HepG2 (cell line): ENCODE measurements around the gene UCN. TPM values are rescaled to one million over a fixed set of nuclear protein-coding genes. Genes with fewer than 3 reads are reported as not detected.

Source experiments
- BCL3 ChIP-seq: sonication (generic); formaldehyde crosslinking; IDR thresholded peaks from 2 replicates; pipeline ENCODE4 v1.5.1; 2020; ENCODE audit warnings: mild to moderate bottlenecking, missing genetic modification reagents, moderate library complexity
- GZF1 ChIP-seq: sonication (generic); formaldehyde crosslinking; IDR thresholded peaks from 2 replicates; pipeline ENCODE4 v1.5.1; 2020; ENCODE audit warnings: mild to moderate bottlenecking, missing genetic modification reagents
- PAX8 ChIP-seq: sonication (generic); formaldehyde crosslinking; IDR thresholded peaks from 2 replicates; pipeline ENCODE4 v1.8.0; 2022; ENCODE audit warnings: mild to moderate bottlenecking, missing genetic modification reagents, borderline replicate concordance
- REPIN1 ChIP-seq: sonication (generic); formaldehyde crosslinking; IDR thresholded peaks from 2 replicates; pipeline ENCODE4 v1.8.0; 2022; ENCODE audit warnings: missing genetic modification reagents, low read depth, mild to moderate bottlenecking, borderline replicate concordance
- SMAD1 ChIP-seq: sonication (generic); formaldehyde crosslinking; IDR thresholded peaks from 2 replicates; pipeline ENCODE4 v1.4.0; 2020; ENCODE audit warnings: missing genetic modification reagents, low read depth, mild to moderate bottlenecking, borderline replicate concordance
- ZMAT5 ChIP-seq: sonication (generic); formaldehyde crosslinking; IDR thresholded peaks from 2 replicates; pipeline ENCODE4 v1.5.0; 2020; ENCODE audit warnings: mild to moderate bottlenecking, low read depth, missing genetic modification reagents, borderline replicate concordance
- ZNF24 ChIP-seq: fragments of 450-650 bp; IDR thresholded peaks from 2 replicates; pipeline ENCODE4 v1.6.1; 2017; ENCODE audit warnings: antibody characterized with exemption, mild to moderate bottlenecking
- ZNF329 ChIP-seq: sonication (generic); formaldehyde crosslinking; IDR thresholded peaks from 2 replicates; pipeline ENCODE4 v1.9.0; 2021; ENCODE audit warnings: low read depth, mild to moderate bottlenecking, missing genetic modification reagents
- ZNF383 ChIP-seq: sonication (generic); formaldehyde crosslinking; IDR thresholded peaks from 2 replicates; pipeline ENCODE4 v1.4.0; 2020; ENCODE audit warnings: missing genetic modification reagents, mild to moderate bottlenecking, borderline replicate concordance
- ZNF446 ChIP-seq: sonication (generic); formaldehyde crosslinking; IDR thresholded peaks from 2 replicates; pipeline ENCODE4 v1.5.0; 2020; ENCODE audit warnings: mild to moderate bottlenecking, missing genetic modification reagents
- ZNF816 ChIP-seq: sonication (generic); formaldehyde crosslinking; IDR thresholded peaks from 2 replicates; pipeline ENCODE4 v1.8.0; 2022; ENCODE audit warnings: missing genetic modification reagents, mild to moderate bottlenecking, borderline replicate concordance
- polyA plus RNA-seq, 8 experiments: library from polyadenylated mRNA; depleted of rRNA in 3 of 8; stranded (reverse) in 7 of 8; unstranded in 1 of 8; fragments of >200 nt; fragmentation: Illumina TruSeq in 4 of 8; extraction: Trizol in 4 of 8; gene quantifications; 2 replicates each; pipeline versions ENCODE4 v1.2.1 to v1.2.3, GENCODE V29; 2011 to 2016; ENCODE audit warnings: low read depth in 4 of 8, missing spikeins in 1 of 8, mixed read lengths in 1 of 8; ENCODE audit not compliant: insufficient read depth in 1 of 8
- total RNA-seq, 5 experiments: library from RNA; depleted of rRNA; stranded (reverse); fragments of >200 nt; fragmentation: Illumina TruSeq; extraction: Trizol; gene quantifications; 2 replicates each; pipeline ENCODE4 v1.2.3, GENCODE V29; 2016; ENCODE audit warnings: low read depth in 1 of 5
- TF ChIP-seq, protein P1 (sequence below): sonication (generic); formaldehyde crosslinking; IDR thresholded peaks from 2 replicates; pipeline ENCODE4 v1.5.1; 2020; ENCODE audit warnings: mild to moderate bottlenecking, missing genetic modification reagents, moderate library complexity
- TF ChIP-seq, protein P2 (sequence below): sonication (generic); formaldehyde crosslinking; IDR thresholded peaks from 2 replicates; pipeline ENCODE4 v1.5.1; 2020; ENCODE audit warnings: mild to moderate bottlenecking, missing genetic modification reagents, borderline replicate concordance
- TF ChIP-seq, protein P3 (sequence below): sonication (generic); formaldehyde crosslinking; conservative IDR thresholded peaks from 2 replicates; pipeline ENCODE4 v1.8.1; 2023; ENCODE audit warnings: missing genetic modification reagents

UCN gene
- total and polyA plus RNA-seq, 2 of the 13 experiments (the other 11 are each of a cell fraction or from before 2014, with no cell fraction given) = 1.2 to 2.3 TPM

- TF ChIP-seq, protein P1, sequence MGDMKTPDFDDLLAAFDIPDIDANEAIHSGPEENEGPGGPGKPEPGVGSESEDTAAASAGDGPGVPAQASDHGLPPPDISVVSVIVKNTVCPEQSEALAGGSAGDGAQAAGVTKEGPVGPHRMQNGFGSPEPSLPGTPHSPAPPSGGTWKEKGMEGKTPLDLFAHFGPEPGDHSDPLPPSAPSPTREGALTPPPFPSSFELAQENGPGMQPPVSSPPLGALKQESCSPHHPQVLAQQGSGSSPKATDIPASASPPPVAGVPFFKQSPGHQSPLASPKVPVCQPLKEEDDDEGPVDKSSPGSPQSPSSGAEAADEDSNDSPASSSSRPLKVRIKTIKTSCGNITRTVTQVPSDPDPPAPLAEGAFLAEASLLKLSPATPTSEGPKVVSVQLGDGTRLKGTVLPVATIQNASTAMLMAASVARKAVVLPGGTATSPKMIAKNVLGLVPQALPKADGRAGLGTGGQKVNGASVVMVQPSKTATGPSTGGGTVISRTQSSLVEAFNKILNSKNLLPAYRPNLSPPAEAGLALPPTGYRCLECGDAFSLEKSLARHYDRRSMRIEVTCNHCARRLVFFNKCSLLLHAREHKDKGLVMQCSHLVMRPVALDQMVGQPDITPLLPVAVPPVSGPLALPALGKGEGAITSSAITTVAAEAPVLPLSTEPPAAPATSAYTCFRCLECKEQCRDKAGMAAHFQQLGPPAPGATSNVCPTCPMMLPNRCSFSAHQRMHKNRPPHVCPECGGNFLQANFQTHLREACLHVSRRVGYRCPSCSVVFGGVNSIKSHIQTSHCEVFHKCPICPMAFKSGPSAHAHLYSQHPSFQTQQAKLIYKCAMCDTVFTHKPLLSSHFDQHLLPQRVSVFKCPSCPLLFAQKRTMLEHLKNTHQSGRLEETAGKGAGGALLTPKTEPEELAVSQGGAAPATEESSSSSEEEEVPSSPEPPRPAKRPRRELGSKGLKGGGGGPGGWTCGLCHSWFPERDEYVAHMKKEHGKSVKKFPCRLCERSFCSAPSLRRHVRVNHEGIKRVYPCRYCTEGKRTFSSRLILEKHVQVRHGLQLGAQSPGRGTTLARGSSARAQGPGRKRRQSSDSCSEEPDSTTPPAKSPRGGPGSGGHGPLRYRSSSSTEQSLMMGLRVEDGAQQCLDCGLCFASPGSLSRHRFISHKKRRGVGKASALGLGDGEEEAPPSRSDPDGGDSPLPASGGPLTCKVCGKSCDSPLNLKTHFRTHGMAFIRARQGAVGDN (CRISPR knock-in tag) = peak; percentile 98
- TF ChIP-seq, protein P2, sequence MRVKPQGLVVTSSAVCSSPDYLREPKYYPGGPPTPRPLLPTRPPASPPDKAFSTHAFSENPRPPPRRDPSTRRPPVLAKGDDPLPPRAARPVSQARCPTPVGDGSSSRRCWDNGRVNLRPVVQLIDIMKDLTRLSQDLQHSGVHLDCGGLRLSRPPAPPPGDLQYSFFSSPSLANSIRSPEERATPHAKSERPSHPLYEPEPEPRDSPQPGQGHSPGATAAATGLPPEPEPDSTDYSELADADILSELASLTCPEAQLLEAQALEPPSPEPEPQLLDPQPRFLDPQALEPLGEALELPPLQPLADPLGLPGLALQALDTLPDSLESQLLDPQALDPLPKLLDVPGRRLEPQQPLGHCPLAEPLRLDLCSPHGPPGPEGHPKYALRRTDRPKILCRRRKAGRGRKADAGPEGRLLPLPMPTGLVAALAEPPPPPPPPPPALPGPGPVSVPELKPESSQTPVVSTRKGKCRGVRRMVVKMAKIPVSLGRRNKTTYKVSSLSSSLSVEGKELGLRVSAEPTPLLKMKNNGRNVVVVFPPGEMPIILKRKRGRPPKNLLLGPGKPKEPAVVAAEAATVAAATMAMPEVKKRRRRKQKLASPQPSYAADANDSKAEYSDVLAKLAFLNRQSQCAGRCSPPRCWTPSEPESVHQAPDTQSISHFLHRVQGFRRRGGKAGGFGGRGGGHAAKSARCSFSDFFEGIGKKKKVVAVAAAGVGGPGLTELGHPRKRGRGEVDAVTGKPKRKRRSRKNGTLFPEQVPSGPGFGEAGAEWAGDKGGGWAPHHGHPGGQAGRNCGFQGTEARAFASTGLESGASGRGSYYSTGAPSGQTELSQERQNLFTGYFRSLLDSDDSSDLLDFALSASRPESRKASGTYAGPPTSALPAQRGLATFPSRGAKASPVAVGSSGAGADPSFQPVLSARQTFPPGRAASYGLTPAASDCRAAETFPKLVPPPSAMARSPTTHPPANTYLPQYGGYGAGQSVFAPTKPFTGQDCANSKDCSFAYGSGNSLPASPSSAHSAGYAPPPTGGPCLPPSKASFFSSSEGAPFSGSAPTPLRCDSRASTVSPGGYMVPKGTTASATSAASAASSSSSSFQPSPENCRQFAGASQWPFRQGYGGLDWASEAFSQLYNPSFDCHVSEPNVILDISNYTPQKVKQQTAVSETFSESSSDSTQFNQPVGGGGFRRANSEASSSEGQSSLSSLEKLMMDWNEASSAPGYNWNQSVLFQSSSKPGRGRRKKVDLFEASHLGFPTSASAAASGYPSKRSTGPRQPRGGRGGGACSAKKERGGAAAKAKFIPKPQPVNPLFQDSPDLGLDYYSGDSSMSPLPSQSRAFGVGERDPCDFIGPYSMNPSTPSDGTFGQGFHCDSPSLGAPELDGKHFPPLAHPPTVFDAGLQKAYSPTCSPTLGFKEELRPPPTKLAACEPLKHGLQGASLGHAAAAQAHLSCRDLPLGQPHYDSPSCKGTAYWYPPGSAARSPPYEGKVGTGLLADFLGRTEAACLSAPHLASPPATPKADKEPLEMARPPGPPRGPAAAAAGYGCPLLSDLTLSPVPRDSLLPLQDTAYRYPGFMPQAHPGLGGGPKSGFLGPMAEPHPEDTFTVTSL (CRISPR knock-in tag) = peak; percentile 41; the same call in 1 of the 2 replicates
- TF ChIP-seq GZF1 (CRISPR knock-in tag) (0 out of 2 replicates have a peak, but pooled peaks have one; percentile 61), SMAD1 (no peak), ZNF816 (peak; percentile 55; the same call in 1 of the 2 replicates), REPIN1 (CRISPR knock-in tag) (peak; percentile 82), ZNF24 (no peak), BCL3 (CRISPR knock-in tag) (peak; percentile 75), ZMAT5 (no peak), ZNF383 (no peak), ZNF329 (peak; percentile 41; the same call in 1 of the 2 replicates), PAX8 (CRISPR knock-in tag) (peak; percentile 99), ZNF446 (CRISPR knock-in tag) (peak; percentile 62; the same call in 1 of the 2 replicates)
- TF ChIP-seq, protein P3, sequence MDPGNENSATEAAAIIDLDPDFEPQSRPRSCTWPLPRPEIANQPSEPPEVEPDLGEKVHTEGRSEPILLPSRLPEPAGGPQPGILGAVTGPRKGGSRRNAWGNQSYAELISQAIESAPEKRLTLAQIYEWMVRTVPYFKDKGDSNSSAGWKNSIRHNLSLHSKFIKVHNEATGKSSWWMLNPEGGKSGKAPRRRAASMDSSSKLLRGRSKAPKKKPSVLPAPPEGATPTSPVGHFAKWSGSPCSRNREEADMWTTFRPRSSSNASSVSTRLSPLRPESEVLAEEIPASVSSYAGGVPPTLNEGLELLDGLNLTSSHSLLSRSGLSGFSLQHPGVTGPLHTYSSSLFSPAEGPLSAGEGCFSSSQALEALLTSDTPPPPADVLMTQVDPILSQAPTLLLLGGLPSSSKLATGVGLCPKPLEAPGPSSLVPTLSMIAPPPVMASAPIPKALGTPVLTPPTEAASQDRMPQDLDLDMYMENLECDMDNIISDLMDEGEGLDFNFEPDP (CRISPR knock-in tag) = 0 out of 2 replicates have a peak, but pooled peaks have one; percentile 89
Measured at GRCh38 chr2:27356382-27357181, 48.3 kb upstream of the UCN start, which contains the start of gene GTF3C2 (continued).
